Measurements from ENCODE around the gene CD101. TPM values are rescaled to one million over a fixed set of nuclear protein-coding genes. Genes with fewer than 3 reads are reported as not detected.

Gene CD101
- total RNA-seq, 1 experiment from 2014 or later = 1.2 TPM

- POLR2A ChIA-PET = no interaction called here
- intact Hi-C loops (cut with micrococcal nuclease) = no loop called here
- Histone ChIP-seq H3K9ac (ENCODE audit: low read length) (no peak overlapping the region), H3K9me3 (ENCODE audit: control insufficient read depth in 1 of 2, insufficient read depth in 1 of 2, low read depth in 1 of 2, low read length in 2 of 2) (no peaks in the 10 kb centered on the region), H3K79me2 (ENCODE audit: insufficient read depth, low read length) (no peaks in the 10 kb centered on the region), H3K36me3 (ENCODE audit: control insufficient read depth in 1 of 2, insufficient read depth in 2 of 2, low read length in 2 of 2) (peaks cover 0 to 5% of the 10 kb centered on the region in 2 experiments; a peak in 1 of 4 replicates), H3K4me3 (replicated peaks in 1 of 2; ENCODE audit: low read depth in 1 of 2, low read length in 2 of 2) (no peak overlapping the region), H3K9me2 (ENCODE audit: insufficient read depth) (no peaks in the 10 kb centered on the region), H3K27ac (ENCODE audit: low read depth, low read length) (no peak overlapping the region), H4K20me1 (ENCODE audit: insufficient read depth) (no peaks in the 10 kb centered on the region), H3K4me1 (ENCODE audit: control insufficient read depth in 1 of 2, insufficient read depth in 2 of 2, low read length in 2 of 2) (no peaks in the 10 kb centered on the region), H3K27me3 (ENCODE audit: insufficient read depth, low read length) (no peaks in the 10 kb centered on the region), H2AFZ (ENCODE audit: low read depth, low read length, poor library complexity, severe bottlenecking) (no peak overlapping the region), H3K4me2 (ENCODE audit: low read length) (no peak overlapping the region)
- CTCF ChIA-PET = no interaction called here
- RAD21 ChIA-PET (ENCODE audit: low non-redundant PET in 1 of 2, low total read pairs in 2 of 2, uncharacterized antibody in 2 of 2, unreplicated experiment in 2 of 2) = no interaction called here
- no peak for DNase-seq (ENCODE audit: low read depth, low spot score)
- no peak for TF ChIP-seq ZNF274 (IDR thresholded peaks at IDR 0.05; ENCODE audit: low read depth, low read length)
- TF ChIP-seq YY1 (IDR thresholded peaks at IDR 0.05; ENCODE audit: extremely low read depth, insufficient replicate concordance, low read depth, low read length) = no peak
- TF ChIP-seq FOSL1 (IDR thresholded peaks at IDR 0.05; ENCODE audit: low read depth) = no peak
- no peak for TF ChIP-seq SP1 (IDR thresholded peaks at IDR 0.05; ENCODE audit: low read depth)
- no peak for TF ChIP-seq ELF1 (IDR thresholded peaks at IDR 0.05; ENCODE audit: borderline replicate concordance, low read depth)
- no peak for TF ChIP-seq SIN3A (IDR thresholded peaks at IDR 0.05; ENCODE audit: low read depth)
- no peak for TF ChIP-seq CBX3 (IDR thresholded peaks at IDR 0.05; ENCODE audit: low read depth)
- no peak for TF ChIP-seq POLR2AphosphoS5 (IDR thresholded peaks at IDR 0.05; ENCODE audit: low read depth, low read length)
- TF ChIP-seq, protein P1, sequence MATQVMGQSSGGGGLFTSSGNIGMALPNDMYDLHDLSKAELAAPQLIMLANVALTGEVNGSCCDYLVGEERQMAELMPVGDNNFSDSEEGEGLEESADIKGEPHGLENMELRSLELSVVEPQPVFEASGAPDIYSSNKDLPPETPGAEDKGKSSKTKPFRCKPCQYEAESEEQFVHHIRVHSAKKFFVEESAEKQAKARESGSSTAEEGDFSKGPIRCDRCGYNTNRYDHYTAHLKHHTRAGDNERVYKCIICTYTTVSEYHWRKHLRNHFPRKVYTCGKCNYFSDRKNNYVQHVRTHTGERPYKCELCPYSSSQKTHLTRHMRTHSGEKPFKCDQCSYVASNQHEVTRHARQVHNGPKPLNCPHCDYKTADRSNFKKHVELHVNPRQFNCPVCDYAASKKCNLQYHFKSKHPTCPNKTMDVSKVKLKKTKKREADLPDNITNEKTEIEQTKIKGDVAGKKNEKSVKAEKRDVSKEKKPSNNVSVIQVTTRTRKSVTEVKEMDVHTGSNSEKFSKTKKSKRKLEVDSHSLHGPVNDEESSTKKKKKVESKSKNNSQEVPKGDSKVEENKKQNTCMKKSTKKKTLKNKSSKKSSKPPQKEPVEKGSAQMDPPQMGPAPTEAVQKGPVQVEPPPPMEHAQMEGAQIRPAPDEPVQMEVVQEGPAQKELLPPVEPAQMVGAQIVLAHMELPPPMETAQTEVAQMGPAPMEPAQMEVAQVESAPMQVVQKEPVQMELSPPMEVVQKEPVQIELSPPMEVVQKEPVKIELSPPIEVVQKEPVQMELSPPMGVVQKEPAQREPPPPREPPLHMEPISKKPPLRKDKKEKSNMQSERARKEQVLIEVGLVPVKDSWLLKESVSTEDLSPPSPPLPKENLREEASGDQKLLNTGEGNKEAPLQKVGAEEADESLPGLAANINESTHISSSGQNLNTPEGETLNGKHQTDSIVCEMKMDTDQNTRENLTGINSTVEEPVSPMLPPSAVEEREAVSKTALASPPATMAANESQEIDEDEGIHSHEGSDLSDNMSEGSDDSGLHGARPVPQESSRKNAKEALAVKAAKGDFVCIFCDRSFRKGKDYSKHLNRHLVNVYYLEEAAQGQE (IDR thresholded peaks at IDR 0.05; ENCODE audit: low read depth) = no peak
- no peak for TF ChIP-seq EGR1 (IDR thresholded peaks at IDR 0.05; ENCODE audit: low read depth)
- TF ChIP-seq, protein P2, sequence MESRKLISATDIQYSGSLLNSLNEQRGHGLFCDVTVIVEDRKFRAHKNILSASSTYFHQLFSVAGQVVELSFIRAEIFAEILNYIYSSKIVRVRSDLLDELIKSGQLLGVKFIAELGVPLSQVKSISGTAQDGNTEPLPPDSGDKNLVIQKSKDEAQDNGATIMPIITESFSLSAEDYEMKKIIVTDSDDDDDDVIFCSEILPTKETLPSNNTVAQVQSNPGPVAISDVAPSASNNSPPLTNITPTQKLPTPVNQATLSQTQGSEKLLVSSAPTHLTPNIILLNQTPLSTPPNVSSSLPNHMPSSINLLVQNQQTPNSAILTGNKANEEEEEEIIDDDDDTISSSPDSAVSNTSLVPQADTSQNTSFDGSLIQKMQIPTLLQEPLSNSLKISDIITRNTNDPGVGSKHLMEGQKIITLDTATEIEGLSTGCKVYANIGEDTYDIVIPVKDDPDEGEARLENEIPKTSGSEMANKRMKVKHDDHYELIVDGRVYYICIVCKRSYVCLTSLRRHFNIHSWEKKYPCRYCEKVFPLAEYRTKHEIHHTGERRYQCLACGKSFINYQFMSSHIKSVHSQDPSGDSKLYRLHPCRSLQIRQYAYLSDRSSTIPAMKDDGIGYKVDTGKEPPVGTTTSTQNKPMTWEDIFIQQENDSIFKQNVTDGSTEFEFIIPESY (IDR thresholded peaks at IDR 0.05; ENCODE audit: extremely low read depth, insufficient replicate concordance, low read length) = no peak
- TF ChIP-seq, protein P3, sequence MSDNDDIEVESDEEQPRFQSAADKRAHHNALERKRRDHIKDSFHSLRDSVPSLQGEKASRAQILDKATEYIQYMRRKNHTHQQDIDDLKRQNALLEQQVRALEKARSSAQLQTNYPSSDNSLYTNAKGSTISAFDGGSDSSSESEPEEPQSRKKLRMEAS (IDR thresholded peaks at IDR 0.05) = no peak
- no peak for TF ChIP-seq JUND (IDR thresholded peaks at IDR 0.05)
- TF ChIP-seq ZFX (IDR thresholded peaks at IDR 0.05) = no peak
- no peak for TF ChIP-seq EZH2 (IDR thresholded peaks at IDR 0.05)
- no peak for TF ChIP-seq POLR2A (IDR thresholded peaks at IDR 0.05; ENCODE audit: borderline replicate concordance, extremely low read depth, insufficient read depth, insufficient read length)
- TF ChIP-seq, protein P4, sequence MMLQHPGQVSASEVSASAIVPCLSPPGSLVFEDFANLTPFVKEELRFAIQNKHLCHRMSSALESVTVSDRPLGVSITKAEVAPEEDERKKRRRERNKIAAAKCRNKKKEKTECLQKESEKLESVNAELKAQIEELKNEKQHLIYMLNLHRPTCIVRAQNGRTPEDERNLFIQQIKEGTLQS (IDR thresholded peaks at IDR 0.05) = no peak
- no peak for TF ChIP-seq RAD21 (IDR thresholded peaks at IDR 0.05; ENCODE audit: low read depth)
- no TSS peak for BruUV-seq (replicated peaks)
- no peak for ATAC-seq
Measured at GRCh38 chr1:116971258-116971860, 30.2 kb upstream of the CD101 start.
